ENCODE results near the gene ATP11C. TPM values are rescaled to one million over a fixed set of nuclear protein-coding genes. Genes with fewer than 3 reads are reported as not detected.
"Not testable (repeated sequence)": the region's sequence is repeated elsewhere in the genome, so short reads cannot be mapped to it uniquely, and the experiment has no call there.

Gene ATP11C
- total and polyA plus RNA-seq, 7 donors, result 2.1 to 3.9 (median 3.0) TPM

DNA sequence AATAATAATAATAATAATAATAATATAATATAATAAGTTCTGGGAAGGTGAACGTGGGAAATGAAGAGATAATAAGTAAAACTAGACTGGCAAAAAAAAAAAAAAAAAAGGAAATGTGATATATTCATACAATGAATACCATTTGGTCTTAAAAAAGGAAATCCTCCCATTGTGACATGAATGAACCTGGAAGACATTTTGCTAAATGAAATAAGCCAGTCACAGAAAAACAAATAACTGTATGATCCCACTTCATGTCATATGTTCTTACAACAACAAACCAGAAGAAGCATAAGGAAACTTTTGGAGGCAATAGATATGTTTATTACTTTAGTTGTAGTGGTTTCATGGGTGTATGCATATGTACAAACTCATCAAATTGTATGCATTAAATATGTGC, 63.1 kb downstream of the ATP11C start:
- DNase-seq (no peak), ATAC-seq (no peak)
- TF ChIP-seq, protein P1, sequence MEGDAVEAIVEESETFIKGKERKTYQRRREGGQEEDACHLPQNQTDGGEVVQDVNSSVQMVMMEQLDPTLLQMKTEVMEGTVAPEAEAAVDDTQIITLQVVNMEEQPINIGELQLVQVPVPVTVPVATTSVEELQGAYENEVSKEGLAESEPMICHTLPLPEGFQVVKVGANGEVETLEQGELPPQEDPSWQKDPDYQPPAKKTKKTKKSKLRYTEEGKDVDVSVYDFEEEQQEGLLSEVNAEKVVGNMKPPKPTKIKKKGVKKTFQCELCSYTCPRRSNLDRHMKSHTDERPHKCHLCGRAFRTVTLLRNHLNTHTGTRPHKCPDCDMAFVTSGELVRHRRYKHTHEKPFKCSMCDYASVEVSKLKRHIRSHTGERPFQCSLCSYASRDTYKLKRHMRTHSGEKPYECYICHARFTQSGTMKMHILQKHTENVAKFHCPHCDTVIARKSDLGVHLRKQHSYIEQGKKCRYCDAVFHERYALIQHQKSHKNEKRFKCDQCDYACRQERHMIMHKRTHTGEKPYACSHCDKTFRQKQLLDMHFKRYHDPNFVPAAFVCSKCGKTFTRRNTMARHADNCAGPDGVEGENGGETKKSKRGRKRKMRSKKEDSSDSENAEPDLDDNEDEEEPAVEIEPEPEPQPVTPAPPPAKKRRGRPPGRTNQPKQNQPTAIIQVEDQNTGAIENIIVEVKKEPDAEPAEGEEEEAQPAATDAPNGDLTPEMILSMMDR (IDR thresholded peaks at IDR 0.05), result no peak
- no peak overlapping the region for H3K4me3 ChIP-seq
- H3K27me3 ChIP-seq (ENCODE audit: insufficient read depth in 3 of 3, low read length in 2 of 3), result no peaks in the 10 kb centered on the region
- no peaks in the 10 kb centered on the region for H3K36me3 ChIP-seq (ENCODE audit: insufficient read depth in 1 of 2, low read depth in 1 of 2)
- intact Hi-C loops (cut with DNase I), result no loop called here
- H3K27ac ChIP-seq, result no peak overlapping the region
- 40 to 80% (median 70%) methylated on average over 1 of the region's 1 CpG for WGBS, 3 donors
- H3K4me1 ChIP-seq, result no peaks in the 10 kb centered on the region
- no peaks in the 10 kb centered on the region for H3K9me3 ChIP-seq

- Histone ChIP-seq H3K9me3 (no peaks in the 10 kb centered on the region), H3K27me3 (ENCODE audit: insufficient read depth in 3 of 3, low read length in 2 of 3) (no peaks in the 10 kb centered on the region), H3K36me3 (ENCODE audit: insufficient read depth in 1 of 2, low read depth in 1 of 2) (no peaks in the 10 kb centered on the region), H3K4me1 (no peaks in the 10 kb centered on the region), H3K27ac (no peak overlapping the region), H3K4me3 (no peak overlapping the region)
- intact Hi-C loops (cut with DNase I), result no loop called here
- TF ChIP-seq, protein P1 (IDR thresholded peaks at IDR 0.05), result no peak
- whole genome bisulfite sequencing, 3 donors, result 86 to 95% (median 95%) methylated on average over 3 of the region's 3 CpGs
- ATAC-seq (no peak), DNase-seq (no peak)
These were observed 68.2 kb downstream of the ATP11C start for GRCh38 chrX:139864640-139865039.

- WGBS, 3 donors, result 62 to 98% (median 94%) methylated on average over 5 of the region's 5 CpGs
- DNase-seq, result no peak
These were observed 70.6 kb downstream of the ATP11C start for GRCh38 chrX:139862208-139862607.

GRCh38 chrX:139856826-139857225, 76.0 kb downstream of the ATP11C start:
- H3K27me3 ChIP-seq (ENCODE audit: insufficient read depth in 3 of 3, low read length in 2 of 3); H3K4me3 ChIP-seq; H3K4me1 ChIP-seq; H3K36me3 ChIP-seq (ENCODE audit: insufficient read depth in 1 of 2, low read depth in 1 of 2); DNase-seq; intact Hi-C loops (cut with DNase I); H3K27ac ChIP-seq; ATAC-seq; H3K9me3 ChIP-seq: not testable (repeated sequence)
- WGBS, 3 donors, result 83 to 93% (median 86%) methylated on average over 4 of the region's 4 CpGs

More at GRCh38 chrX:139862208-139862607, 70.6 kb downstream of the ATP11C start:
- H3K27ac ChIP-seq, result no peak overlapping the region
- ATAC-seq, result no peak
- H3K9me3 ChIP-seq, result no peaks in the 10 kb centered on the region
- TF ChIP-seq, protein P1 (IDR thresholded peaks at IDR 0.05), result no peak
- H3K36me3 ChIP-seq (ENCODE audit: insufficient read depth in 1 of 2, low read depth in 1 of 2), result no peaks in the 10 kb centered on the region
- no peaks in the 10 kb centered on the region for H3K4me1 ChIP-seq
- intact Hi-C loops (cut with DNase I), result no loop called here
- H3K27me3 ChIP-seq (ENCODE audit: insufficient read depth in 3 of 3, low read length in 2 of 3), result no peaks in the 10 kb centered on the region
- H3K4me3 ChIP-seq, result no peak overlapping the region

GRCh38 chrX:139851730-139852129, 81.1 kb downstream of the ATP11C start:
- Histone ChIP-seq H3K9me3 (no peaks in the 10 kb centered on the region), H3K27ac (no peak overlapping the region), H3K4me1 (no peaks in the 10 kb centered on the region), H3K4me3 (no peak overlapping the region), H3K27me3 (ENCODE audit: insufficient read depth in 3 of 3, low read length in 2 of 3) (no peaks in the 10 kb centered on the region), H3K36me3 (ENCODE audit: insufficient read depth in 1 of 2, low read depth in 1 of 2) (no peaks in the 10 kb centered on the region)
- TF ChIP-seq, protein P1 (IDR thresholded peaks at IDR 0.05), result no peak
- DNase-seq (no peak), ATAC-seq (no peak)
- 94 to 100% (median 99%) methylated on average over 3 of the region's 3 CpGs for WGBS, 3 donors
- intact Hi-C loops (cut with DNase I), result no loop called here

All from psoas muscle (tissue), 8 donors.